Endothelial cell of umbilical vein (primary cell): Measurements from ENCODE around the gene ELOVL4. TPM values are rescaled to one million over a fixed set of nuclear protein-coding genes. Genes with fewer than 3 reads are reported as not detected.
A peak's percentile ranks its signal among the peaks of the same experiment; 100 is the strongest.

Source experiments
- BruUV-seq: library from RNA; stranded (reverse); fragments of 400-500 nt; replicated peaks from 2 replicates; lab custom pipeline; 2021; lab: Mats Ljungman, UMichigan
- CTCF ChIA-PET: fragments of 300-600, 350-600 bp; sonication (Branson Sonifier 250); formaldehyde crosslinking; loops from one replicate; lab custom pipeline; 2021; ENCODE audit warnings: antibody characterized with exemption, inconsistent platforms; lab: Charles Lee
- POLR2A ChIA-PET: fragments of 300-600, 350-600 bp; sonication (Branson Sonifier 250); formaldehyde crosslinking; loops from one replicate; lab custom pipeline; 2021; ENCODE audit warnings: antibody characterized with exemption, inconsistent platforms; lab: Charles Lee
- DNase-seq: peaks from one replicate; pipeline ENCODE4 v3.0.0-alpha.2; 2011; ENCODE audit warnings: low read depth, low spot score
- FAIRE-seq: peaks from 2 replicates; lab custom pipeline; 2011; peaks lifted over from hg19 to GRCh38; lab: Jason Lieb, UNC
- H2AFZ ChIP-seq: 2 replicates; pipeline ENCODE4 v1.6.0; 2012; ENCODE audit warnings: low read depth, low read length, control low read depth, inconsistent platforms
- H3K27ac ChIP-seq: 2 replicates; pipeline ENCODE4 v1.5.1; 2011; ENCODE audit warnings: low read depth, mild to moderate bottlenecking, control low read depth, low read length, moderate library complexity; ENCODE audit not compliant: insufficient read depth
- H3K27me3 ChIP-seq, 2 experiments: 2 replicates each; pipeline versions ENCODE4 v1.6.0 to v1.6.1; 2011; ENCODE audit warnings: low read length in 2 of 2, mixed read lengths in 1 of 2; ENCODE audit not compliant: control insufficient read depth in 2 of 2, insufficient read depth in 2 of 2
- H3K36me3 ChIP-seq, 2 experiments: 2 replicates in 1 of 2; 3 replicates in 1 of 2; pipeline ENCODE4 v1.5.1; 2011; ENCODE audit warnings: low read length in 2 of 2, mild to moderate bottlenecking in 1 of 2, moderate library complexity in 1 of 2; ENCODE audit not compliant: control insufficient read depth in 2 of 2, insufficient read depth in 2 of 2; ENCODE audit errors: extremely low read depth in 1 of 2
- H3K4me1 ChIP-seq: 3 replicates; pipeline ENCODE4 v1.5.1; 2011; ENCODE audit warnings: mild to moderate bottlenecking, low read length; ENCODE audit not compliant: control insufficient read depth, insufficient read depth; ENCODE audit errors: extremely low read depth
- H3K4me2 ChIP-seq: 2 replicates; pipeline ENCODE4 v1.6.1; 2011; ENCODE audit warnings: low read length, control low read depth, mixed read lengths; ENCODE audit not compliant: insufficient read depth
- H3K4me3 ChIP-seq, 3 experiments: fragments of 200-600 bp in 1 of 3; sonication (generic), shearing (Covaris generic) in 1 of 3; replicated peaks in 1 of 3; 2 replicates each; pipeline ENCODE4 v1.5.1; 2011 to 2016; ENCODE audit warnings: control low read depth in 3 of 3, low read length in 3 of 3, mild to moderate bottlenecking in 2 of 3, inconsistent platforms in 1 of 3, low read depth in 1 of 3, moderate library complexity in 1 of 3; ENCODE audit not compliant: insufficient read depth in 1 of 3
- H3K79me2 ChIP-seq: 2 replicates; pipeline ENCODE4 v1.6.0; 2012; ENCODE audit warnings: low read length, inconsistent platforms; ENCODE audit not compliant: control insufficient read depth, insufficient read depth
- H3K9ac ChIP-seq: replicated peaks from 2 replicates; pipeline ENCODE3; 2011; ENCODE audit warnings: low read length, control low read depth; ENCODE audit not compliant: insufficient read depth; ENCODE audit errors: extremely low read depth
- H3K9me1 ChIP-seq: replicated peaks from 3 replicates; pipeline ENCODE4 v1.6.0; 2011; ENCODE audit warnings: mild to moderate bottlenecking, low read length; ENCODE audit not compliant: control insufficient read depth, insufficient read depth; ENCODE audit errors: extremely low read depth
- H3K9me3 ChIP-seq: replicated peaks from 2 replicates; pipeline ENCODE4 v1.5.1; 2012; ENCODE audit warnings: low read length, inconsistent platforms; ENCODE audit not compliant: control insufficient read depth, insufficient read depth
- H4K20me1 ChIP-seq: replicated peaks from 2 replicates; pipeline ENCODE3; 2011; ENCODE audit warnings: mild to moderate bottlenecking, low read length; ENCODE audit not compliant: control insufficient read depth, insufficient read depth; ENCODE audit errors: extremely low read depth
- GATA2 ChIP-seq: IDR thresholded peaks from 2 replicates; pipeline ENCODE4 v1.7.0; 2011; ENCODE audit warnings: low read depth, mild to moderate bottlenecking, moderate library complexity, mixed read lengths, low read length; ENCODE audit not compliant: insufficient read length, insufficient read depth
- POLR2AphosphoS5 ChIP-seq: IDR thresholded peaks from 2 replicates; pipeline ENCODE4 v1.6.1; 2012; ENCODE audit warnings: low read depth, mild to moderate bottlenecking, control low read depth, low read length, moderate library complexity; ENCODE audit not compliant: insufficient read depth
- dilution Hi-C: fragments of 300-500 bp; cut with MboI; formaldehyde crosslinking; loops from one replicate; pipeline ENCODE4 v1.15.0; 2019; ENCODE audit warnings: low sequenced_read_pairs; ENCODE audit not compliant: extremely low pct_ligation_motif_present
- intact Hi-C: fragments of 100-400 bp; cut with micrococcal nuclease; formaldehyde crosslinking; loops from one replicate; pipeline ENCODE4 v1.10.0; 2022
- polyA plus RNA-seq, 4 experiments: library from polyadenylated mRNA; depleted of rRNA in 3 of 4; stranded (reverse) in 3 of 4; unstranded in 1 of 4; fragments of >200 nt; gene quantifications; 2 replicates each; pipeline versions ENCODE4 v1.2.1 to v1.2.3, GENCODE V29; 2011 to 2012; ENCODE audit warnings: missing spikeins in 1 of 4
- total RNA-seq: library from RNA; stranded (reverse); gene quantifications from 2 replicates; pipeline ENCODE4 v1.2.3, GENCODE V29; 2021
- TF ChIP-seq, protein P1 (sequence below), 2 donors: IDR thresholded peaks; 1 replicate in 1 of 2; 2 replicates in 1 of 2; pipeline ENCODE4 v1.5.1; 2011; ENCODE audit warnings: low read length in 2 of 2, mild to moderate bottlenecking in 2 of 2, moderate library complexity in 2 of 2, control low read depth in 1 of 2, inconsistent platforms in 1 of 2, low read depth in 1 of 2; ENCODE audit not compliant: insufficient read depth in 1 of 2; ENCODE audit errors: extremely low read depth in 1 of 2

Gene ELOVL4
- total and polyA plus RNA-seq, 2 donors (not counting 3 experiments of a cell fraction or from before 2014, with no cell fraction given): 0.98 to 3.3 TPM

DNA sequence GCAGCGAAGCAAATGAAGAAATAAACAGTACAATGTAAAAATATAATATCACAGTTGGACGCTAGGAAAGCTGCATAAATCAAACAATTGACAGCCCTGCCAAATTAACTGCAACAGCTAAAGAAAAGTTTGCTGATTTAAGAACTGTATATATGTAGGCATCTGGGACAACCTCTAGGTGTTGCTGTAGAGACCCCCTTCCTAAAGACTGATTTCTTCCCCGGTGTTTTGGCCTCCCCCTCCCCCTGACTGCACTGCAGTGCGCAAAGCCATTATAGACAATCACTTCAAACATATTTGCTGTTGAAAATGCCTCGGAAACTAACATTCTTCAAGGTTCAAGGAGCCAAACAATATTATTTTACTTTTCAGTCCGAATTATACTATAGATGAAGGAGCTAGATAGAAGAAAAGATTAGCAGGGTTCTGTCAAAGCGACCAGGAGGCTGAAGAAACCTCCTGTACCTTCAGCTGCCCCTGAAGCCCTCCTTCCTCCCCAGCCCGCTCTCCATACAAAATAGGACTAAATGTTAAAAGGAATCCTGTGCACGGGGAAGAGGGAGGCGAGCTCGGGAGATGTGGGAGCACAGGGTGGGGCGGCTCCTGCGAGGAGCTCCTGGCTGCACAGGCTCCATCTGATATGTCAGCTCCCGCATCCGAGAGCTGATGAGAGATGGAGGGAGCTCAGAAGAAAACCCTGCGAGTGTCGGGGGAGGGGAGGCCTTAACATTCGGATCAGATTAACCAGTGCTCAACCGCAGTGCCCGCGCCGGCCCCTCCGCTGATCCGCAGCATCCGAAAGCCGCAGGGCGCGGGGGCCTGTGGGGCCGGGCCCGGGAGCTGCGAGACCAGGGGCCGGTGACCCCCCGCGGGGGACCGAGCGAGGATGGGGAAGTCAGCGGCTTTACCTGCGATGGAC lies 822 bp downstream of the ELOVL4 start:
- Histone ChIP-seq H3K27ac (no peak overlapping the region), H3K36me3 (no peaks in the 10 kb centered on the region), H3K79me2 (no peaks in the 10 kb centered on the region), H3K4me3 (peak overlapping the region; percentile 32 to 79 (median 56)), H3K9ac (peak overlapping the region; percentile 58), H2AFZ (peak overlapping the region; percentile 100), H3K4me1 (peaks cover 17% of the 10 kb centered on the region), H3K4me2 (peak overlapping the region; percentile 95), H3K27me3 (peaks cover 6 to 29% of the 10 kb centered on the region in 2 experiments), H4K20me1 (no peaks in the 10 kb centered on the region), H3K9me3 (no peaks in the 10 kb centered on the region), H3K9me1 (no peaks in the 10 kb centered on the region)
- ChIA-PET POLR2A (interaction anchor here (0.6 to 0.9 kb wide), 2 partner anchors 55 to 160 kb away, joined by 3 to 5 read pairs; partner anchors contain the start of gene BCKDHB), CTCF (interaction anchor here (0.5 to 1.8 kb wide), 18 partner anchors 8 to 186 kb away, joined by 3 to 12 read pairs (median 3); partner anchors contain the start of genes BCKDHB and TTK)
- peak; percentile 43 for DNase-seq
- no TSS peak for BruUV-seq
- intact Hi-C loops (loop anchor here (1.0 to 10.0 kb wide), 3 partner anchors 58 to 508 kb away; partner anchors contain the start of gene TTK), dilution Hi-C loops (no loop called here)
- TF ChIP-seq, protein P1, sequence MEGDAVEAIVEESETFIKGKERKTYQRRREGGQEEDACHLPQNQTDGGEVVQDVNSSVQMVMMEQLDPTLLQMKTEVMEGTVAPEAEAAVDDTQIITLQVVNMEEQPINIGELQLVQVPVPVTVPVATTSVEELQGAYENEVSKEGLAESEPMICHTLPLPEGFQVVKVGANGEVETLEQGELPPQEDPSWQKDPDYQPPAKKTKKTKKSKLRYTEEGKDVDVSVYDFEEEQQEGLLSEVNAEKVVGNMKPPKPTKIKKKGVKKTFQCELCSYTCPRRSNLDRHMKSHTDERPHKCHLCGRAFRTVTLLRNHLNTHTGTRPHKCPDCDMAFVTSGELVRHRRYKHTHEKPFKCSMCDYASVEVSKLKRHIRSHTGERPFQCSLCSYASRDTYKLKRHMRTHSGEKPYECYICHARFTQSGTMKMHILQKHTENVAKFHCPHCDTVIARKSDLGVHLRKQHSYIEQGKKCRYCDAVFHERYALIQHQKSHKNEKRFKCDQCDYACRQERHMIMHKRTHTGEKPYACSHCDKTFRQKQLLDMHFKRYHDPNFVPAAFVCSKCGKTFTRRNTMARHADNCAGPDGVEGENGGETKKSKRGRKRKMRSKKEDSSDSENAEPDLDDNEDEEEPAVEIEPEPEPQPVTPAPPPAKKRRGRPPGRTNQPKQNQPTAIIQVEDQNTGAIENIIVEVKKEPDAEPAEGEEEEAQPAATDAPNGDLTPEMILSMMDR (IDR thresholded peaks at IDR 0.05; ENCODE audit: extremely low read depth in 1 of 2, insufficient read depth in 1 of 2, low read depth in 1 of 2, low read length in 2 of 2): peak; percentile 33 to 46
- TF ChIP-seq POLR2AphosphoS5 (no peak), GATA2 (peak; percentile 30)
- peak; percentile 75 for FAIRE-seq
